Endothelial cell (in vitro differentiated cells): ENCODE measurements around the gene AP1M1. TPM values are rescaled to one million over a fixed set of nuclear protein-coding genes. Genes with fewer than 3 reads are reported as not detected.

Experiments
- DNase-seq: peaks from one replicate; pipeline ENCODE4 v3.0.0; 2021; ENCODE audit warnings: low spot score
- H3K27ac Mint-ChIP-seq: one replicate; pipeline ENCODE4 v1.8.0; 2021; ENCODE audit warnings: mixed read lengths, inconsistent platforms; ENCODE audit not compliant: unreplicated experiment
- H3K27me3 Mint-ChIP-seq: one replicate; pipeline ENCODE4 v1.8.0; 2021; ENCODE audit warnings: mild to moderate bottlenecking, moderate library complexity, mixed read lengths, inconsistent platforms; ENCODE audit not compliant: unreplicated experiment
- H3K36me3 Mint-ChIP-seq: one replicate; pipeline ENCODE4 v1.8.0; 2021; ENCODE audit warnings: mild to moderate bottlenecking, low read depth, mixed read lengths, inconsistent platforms; ENCODE audit not compliant: unreplicated experiment
- H3K4me1 Mint-ChIP-seq: one replicate; pipeline ENCODE4 v1.8.0; 2021; ENCODE audit warnings: mild to moderate bottlenecking, mixed read lengths, inconsistent platforms; ENCODE audit not compliant: unreplicated experiment
- H3K4me3 Mint-ChIP-seq: one replicate; pipeline ENCODE4 v1.8.0; 2021; ENCODE audit warnings: mild to moderate bottlenecking, mixed read lengths, inconsistent platforms; ENCODE audit not compliant: unreplicated experiment
- H3K9me3 Mint-ChIP-seq: one replicate; pipeline ENCODE4 v1.8.0; 2021; ENCODE audit warnings: mixed read lengths, inconsistent platforms; ENCODE audit not compliant: unreplicated experiment
- CTCF ChIP-seq: fragments of 200-600 bp; sonication (generic); IDR thresholded peaks from one replicate; pipeline ENCODE4 v1.5.0; 2021; ENCODE audit warnings: antibody characterized with exemption; ENCODE audit not compliant: unreplicated experiment
- total RNA-seq: library from RNA; stranded (reverse); fragmentation: NEBNext Ultra II Directional; extraction: Animal tissue kit (Norgen Biotek cat#: 25700); gene quantifications from one replicate; pipeline ENCODE4 v1.2.1, GENCODE V29; 2021; ENCODE audit not compliant: unreplicated experiment

Gene AP1M1
- total RNA-seq, 1 donor from 2014 or later = 76.0 TPM

- peak; percentile 95 for TF ChIP-seq CTCF
- H3K36me3 Mint-ChIP-seq = no peaks in the 10 kb centered on the region
- no peaks in the 10 kb centered on the region for H3K4me1 Mint-ChIP-seq
- no peaks in the 10 kb centered on the region for H3K9me3 Mint-ChIP-seq
- peak; percentile 97 for DNase-seq
- peaks cover 7% of the 10 kb centered on the region for H3K27me3 Mint-ChIP-seq
- no peak overlapping the region for H3K4me3 Mint-ChIP-seq
- no peak overlapping the region for H3K27ac Mint-ChIP-seq
Measured at GRCh38 chr19:16247353-16248182, 49.9 kb downstream of the AP1M1 start.

- H3K27ac Mint-ChIP-seq = no peak overlapping the region
- H3K4me1 Mint-ChIP-seq = no peaks in the 10 kb centered on the region
- no peaks in the 10 kb centered on the region for H3K9me3 Mint-ChIP-seq
- no peak for DNase-seq
- TF ChIP-seq CTCF = no peak
- no peaks in the 10 kb centered on the region for H3K36me3 Mint-ChIP-seq
- H3K4me3 Mint-ChIP-seq = no peak overlapping the region
- H3K27me3 Mint-ChIP-seq = peaks cover 7% of the 10 kb centered on the region
Measured at GRCh38 chr19:16248380-16249023, 50.8 kb downstream of the AP1M1 start.

GRCh38 chr19:16249826-16250404 is 52.2 kb downstream of the AP1M1 start:
- peak overlapping the region; percentile 61 for H3K27ac Mint-ChIP-seq
- no peak for TF ChIP-seq CTCF
- H3K9me3 Mint-ChIP-seq = no peaks in the 10 kb centered on the region
- H3K27me3 Mint-ChIP-seq = peaks cover 9% of the 10 kb centered on the region
- DNase-seq = no peak
- peaks cover 2% of the 10 kb centered on the region for H3K4me1 Mint-ChIP-seq
- no peak overlapping the region for H3K4me3 Mint-ChIP-seq
- H3K36me3 Mint-ChIP-seq = peaks cover 1% of the 10 kb centered on the region

GRCh38 chr19:16252459-16253205 is 54.9 kb downstream of the AP1M1 start:
- no peaks in the 10 kb centered on the region for H3K9me3 Mint-ChIP-seq
- TF ChIP-seq CTCF = no peak
- peaks cover 5% of the 10 kb centered on the region for H3K36me3 Mint-ChIP-seq
- H3K27me3 Mint-ChIP-seq = peaks cover 11% of the 10 kb centered on the region
- H3K4me3 Mint-ChIP-seq = no peak overlapping the region
- no peak for DNase-seq
- no peak overlapping the region for H3K27ac Mint-ChIP-seq
- H3K4me1 Mint-ChIP-seq = peaks cover 5% of the 10 kb centered on the region
